ENCODE measurements around the gene CXCL17.

The CXCL17 gene

DNA sequence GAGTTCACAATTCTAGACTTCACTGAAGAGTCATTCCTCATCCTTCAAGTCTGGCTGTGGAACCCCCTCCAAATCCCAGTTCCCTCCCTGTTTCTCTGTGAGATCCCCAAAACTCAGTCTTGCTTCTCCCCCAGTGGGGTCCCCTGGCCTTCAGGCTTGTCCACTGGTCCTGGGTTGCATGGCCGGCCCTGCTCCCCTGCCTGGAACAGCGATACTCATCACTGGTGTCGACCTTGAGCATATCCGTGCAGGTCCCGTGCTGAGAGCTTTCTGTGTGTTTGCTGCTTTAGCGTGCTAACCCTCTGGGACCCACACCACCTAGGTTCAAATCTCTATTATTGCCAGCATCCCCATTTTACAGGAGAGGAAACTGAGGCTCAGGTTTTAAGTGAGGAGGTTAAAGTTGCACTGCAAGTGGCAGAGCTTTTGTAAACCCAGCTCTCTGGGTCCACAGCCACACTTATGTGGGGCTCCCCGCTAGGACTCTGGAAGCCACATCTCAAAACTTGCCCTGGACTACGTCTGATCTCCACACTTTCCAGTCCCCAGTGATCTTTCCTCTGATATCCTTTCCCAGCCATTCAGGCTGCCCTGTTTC is 31.1 kb downstream of the CXCL17 start:
- TF ChIP-seq CTCF (IDR thresholded peaks at IDR 0.05; ENCODE audit: insufficient read depth, low read length) (no peak), GABPA (IDR thresholded peaks at IDR 0.05; ENCODE audit: low read depth) (no peak), SPI1 (IDR thresholded peaks at IDR 0.05; ENCODE audit: borderline replicate concordance, low read depth) (no peak), POLR2AphosphoS5 (IDR thresholded peaks at IDR 0.05; ENCODE audit: low read depth) (no peak)
- TF ChIP-seq, protein P1, sequence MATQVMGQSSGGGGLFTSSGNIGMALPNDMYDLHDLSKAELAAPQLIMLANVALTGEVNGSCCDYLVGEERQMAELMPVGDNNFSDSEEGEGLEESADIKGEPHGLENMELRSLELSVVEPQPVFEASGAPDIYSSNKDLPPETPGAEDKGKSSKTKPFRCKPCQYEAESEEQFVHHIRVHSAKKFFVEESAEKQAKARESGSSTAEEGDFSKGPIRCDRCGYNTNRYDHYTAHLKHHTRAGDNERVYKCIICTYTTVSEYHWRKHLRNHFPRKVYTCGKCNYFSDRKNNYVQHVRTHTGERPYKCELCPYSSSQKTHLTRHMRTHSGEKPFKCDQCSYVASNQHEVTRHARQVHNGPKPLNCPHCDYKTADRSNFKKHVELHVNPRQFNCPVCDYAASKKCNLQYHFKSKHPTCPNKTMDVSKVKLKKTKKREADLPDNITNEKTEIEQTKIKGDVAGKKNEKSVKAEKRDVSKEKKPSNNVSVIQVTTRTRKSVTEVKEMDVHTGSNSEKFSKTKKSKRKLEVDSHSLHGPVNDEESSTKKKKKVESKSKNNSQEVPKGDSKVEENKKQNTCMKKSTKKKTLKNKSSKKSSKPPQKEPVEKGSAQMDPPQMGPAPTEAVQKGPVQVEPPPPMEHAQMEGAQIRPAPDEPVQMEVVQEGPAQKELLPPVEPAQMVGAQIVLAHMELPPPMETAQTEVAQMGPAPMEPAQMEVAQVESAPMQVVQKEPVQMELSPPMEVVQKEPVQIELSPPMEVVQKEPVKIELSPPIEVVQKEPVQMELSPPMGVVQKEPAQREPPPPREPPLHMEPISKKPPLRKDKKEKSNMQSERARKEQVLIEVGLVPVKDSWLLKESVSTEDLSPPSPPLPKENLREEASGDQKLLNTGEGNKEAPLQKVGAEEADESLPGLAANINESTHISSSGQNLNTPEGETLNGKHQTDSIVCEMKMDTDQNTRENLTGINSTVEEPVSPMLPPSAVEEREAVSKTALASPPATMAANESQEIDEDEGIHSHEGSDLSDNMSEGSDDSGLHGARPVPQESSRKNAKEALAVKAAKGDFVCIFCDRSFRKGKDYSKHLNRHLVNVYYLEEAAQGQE (IDR thresholded peaks at IDR 0.05; ENCODE audit: insufficient replicate concordance, low read depth): no peak
- Histone ChIP-seq H3K27me3 (ENCODE audit: insufficient read depth, poor library complexity, severe bottlenecking) (no peaks in the 10 kb centered on the region), H3K27ac (replicated peaks) (no peak overlapping the region), H3K4me3 (replicated peaks; ENCODE audit: insufficient read depth, low read length) (no peak overlapping the region)
- no peak for DNase-seq (ENCODE audit: low read depth in 1 of 2, low spot score in 1 of 2)

- H3K4me3 ChIP-seq (replicated peaks; ENCODE audit: insufficient read depth, low read length): no peak overlapping the region
- H3K27me3 ChIP-seq (ENCODE audit: insufficient read depth, poor library complexity, severe bottlenecking): no peaks in the 10 kb centered on the region
- no peak for DNase-seq (ENCODE audit: low read depth in 1 of 2, low spot score in 1 of 2)
- TF ChIP-seq GABPA (IDR thresholded peaks at IDR 0.05; ENCODE audit: low read depth): no peak
- TF ChIP-seq, protein P1 (IDR thresholded peaks at IDR 0.05; ENCODE audit: insufficient replicate concordance, low read depth): no peak
- TF ChIP-seq SPI1 (IDR thresholded peaks at IDR 0.05; ENCODE audit: borderline replicate concordance, low read depth): no peak
- no peak for TF ChIP-seq POLR2AphosphoS5 (IDR thresholded peaks at IDR 0.05; ENCODE audit: low read depth)
- TF ChIP-seq CTCF (IDR thresholded peaks at IDR 0.05; ENCODE audit: insufficient read depth, low read length): no peak
- no peak overlapping the region for H3K27ac ChIP-seq (replicated peaks)
These were observed 32.4 kb downstream of the CXCL17 start for GRCh38 chr19:42410371-42410770.

GRCh38 chr19:42409477-42409876 is 33.3 kb downstream of the CXCL17 start:
- H3K27me3 ChIP-seq (ENCODE audit: insufficient read depth, poor library complexity, severe bottlenecking): no peaks in the 10 kb centered on the region
- DNase-seq (ENCODE audit: low read depth in 1 of 2, low spot score in 1 of 2): no peak
- H3K27ac ChIP-seq (replicated peaks): no peak overlapping the region
- no peak overlapping the region for H3K4me3 ChIP-seq (replicated peaks; ENCODE audit: insufficient read depth, low read length)
- TF ChIP-seq GABPA (IDR thresholded peaks at IDR 0.05; ENCODE audit: low read depth) (no peak), SPI1 (IDR thresholded peaks at IDR 0.05; ENCODE audit: borderline replicate concordance, low read depth) (no peak)

GRCh38 chr19:42407816-42408175 is 35.0 kb downstream of the CXCL17 start:
- no peak for DNase-seq (ENCODE audit: low read depth in 1 of 2, low spot score in 1 of 2)
- no peak for TF ChIP-seq SPI1 (IDR thresholded peaks at IDR 0.05; ENCODE audit: borderline replicate concordance, low read depth)
- no peak for TF ChIP-seq GABPA (IDR thresholded peaks at IDR 0.05; ENCODE audit: low read depth)
- no peak for TF ChIP-seq CTCF (IDR thresholded peaks at IDR 0.05; ENCODE audit: insufficient read depth, low read length)
- TF ChIP-seq, protein P1 (IDR thresholded peaks at IDR 0.05; ENCODE audit: insufficient replicate concordance, low read depth): no peak
- no peak for TF ChIP-seq POLR2AphosphoS5 (IDR thresholded peaks at IDR 0.05; ENCODE audit: low read depth)
- no peaks in the 10 kb centered on the region for H3K27me3 ChIP-seq (ENCODE audit: insufficient read depth, poor library complexity, severe bottlenecking)
- H3K27ac ChIP-seq (replicated peaks): no peak overlapping the region
- H3K4me3 ChIP-seq (replicated peaks; ENCODE audit: insufficient read depth, low read length): no peak overlapping the region
